Lower lobe of right lung (tissue), 2 donors: ENCODE measurements around the gene SPIRE1. TPM values are rescaled to one million over a fixed set of nuclear protein-coding genes. Genes with fewer than 3 reads are reported as not detected.
"Not testable (repeated sequence)": the region's sequence is repeated elsewhere in the genome, so short reads cannot be mapped to it uniquely, and the experiment has no call there.

Experiments used
- ATAC-seq, 2 donors: fragments of 200-7000 bp; cut with Tn5 transposase; one replicate each; pipeline ENCODE4 v1.9.1; 2020 to 2022; ENCODE audit warnings: mild to moderate bottlenecking in 2 of 2, moderate library complexity in 2 of 2
- DNase-seq: peaks from one replicate; pipeline ENCODE4 v3.0.0-alpha.2; 2020
- H3K27ac ChIP-seq: fragments of 200-600 bp; one replicate; pipeline ENCODE4 v1.8.0; 2022
- H3K27me3 ChIP-seq: fragments of 200-600 bp; one replicate; pipeline ENCODE4 v1.8.0; 2022; ENCODE audit warnings: low read depth
- H3K36me3 ChIP-seq: fragments of 200-600 bp; one replicate; pipeline ENCODE4 v1.8.0; 2022; ENCODE audit warnings: mild to moderate bottlenecking
- H3K4me1 ChIP-seq: fragments of 200-600 bp; one replicate; pipeline ENCODE4 v1.8.0; 2022
- H3K4me3 ChIP-seq: fragments of 200-600 bp; one replicate; pipeline ENCODE4 v1.8.0; 2022; ENCODE audit warnings: mild to moderate bottlenecking
- H3K9me3 ChIP-seq: fragments of 200-600 bp; one replicate; pipeline ENCODE4 v1.8.0; 2022
- intact Hi-C: fragments of 100-400 bp; cut with DNase I; formaldehyde crosslinking; loops from one replicate; pipeline ENCODE4 v1.11.0; 2022
- total RNA-seq: library from RNA; stranded (reverse); fragmentation: NEBNext Ultra II Directional; extraction: Animal tissue kit (Norgen Biotek cat#: 25700); gene quantifications from one replicate; pipeline ENCODE4 v1.2.1, GENCODE V29; 2021
- TF ChIP-seq, protein P1 (sequence below): fragments of 200-600 bp; IDR thresholded peaks from one replicate; pipeline ENCODE4 v1.8.0; 2022; ENCODE audit warnings: antibody characterized with exemption, mild to moderate bottlenecking
- donor health status: DM: no; HTN: yes; CAD: no; lungs with severe emphysema.

SPIRE1 gene
- total RNA-seq, 1 donor from 2014 or later = 42.1 TPM

DNA sequence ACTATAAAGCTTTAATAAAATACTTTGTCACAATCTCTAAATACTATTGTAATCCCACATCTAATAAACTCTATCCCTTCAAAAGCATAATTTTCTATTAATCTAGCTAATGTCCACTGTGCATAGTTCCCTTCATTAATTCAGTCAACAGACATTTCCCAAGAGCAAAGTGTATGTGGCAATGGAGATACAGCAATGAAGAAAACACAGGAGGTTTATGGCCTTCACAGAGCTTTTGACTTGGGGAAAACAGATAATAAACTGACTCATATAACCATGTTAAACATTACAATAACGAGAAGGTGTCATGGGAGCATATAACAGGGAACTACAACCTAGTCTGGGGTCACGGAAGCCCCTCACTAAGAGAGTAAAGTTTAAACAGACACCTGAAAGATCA, 86.3 kb downstream of the SPIRE1 start:
- Histone ChIP-seq H3K27me3 (no peaks in the 10 kb centered on the region), H3K4me1 (no peaks in the 10 kb centered on the region), H3K36me3 (no peaks in the 10 kb centered on the region), H3K27ac (no peak overlapping the region), H3K9me3 (no peaks in the 10 kb centered on the region), H3K4me3 (no peak overlapping the region)
- intact Hi-C loops = no loop called here
- ATAC-seq (no peak), DNase-seq (no peak)
- TF ChIP-seq, protein P1, sequence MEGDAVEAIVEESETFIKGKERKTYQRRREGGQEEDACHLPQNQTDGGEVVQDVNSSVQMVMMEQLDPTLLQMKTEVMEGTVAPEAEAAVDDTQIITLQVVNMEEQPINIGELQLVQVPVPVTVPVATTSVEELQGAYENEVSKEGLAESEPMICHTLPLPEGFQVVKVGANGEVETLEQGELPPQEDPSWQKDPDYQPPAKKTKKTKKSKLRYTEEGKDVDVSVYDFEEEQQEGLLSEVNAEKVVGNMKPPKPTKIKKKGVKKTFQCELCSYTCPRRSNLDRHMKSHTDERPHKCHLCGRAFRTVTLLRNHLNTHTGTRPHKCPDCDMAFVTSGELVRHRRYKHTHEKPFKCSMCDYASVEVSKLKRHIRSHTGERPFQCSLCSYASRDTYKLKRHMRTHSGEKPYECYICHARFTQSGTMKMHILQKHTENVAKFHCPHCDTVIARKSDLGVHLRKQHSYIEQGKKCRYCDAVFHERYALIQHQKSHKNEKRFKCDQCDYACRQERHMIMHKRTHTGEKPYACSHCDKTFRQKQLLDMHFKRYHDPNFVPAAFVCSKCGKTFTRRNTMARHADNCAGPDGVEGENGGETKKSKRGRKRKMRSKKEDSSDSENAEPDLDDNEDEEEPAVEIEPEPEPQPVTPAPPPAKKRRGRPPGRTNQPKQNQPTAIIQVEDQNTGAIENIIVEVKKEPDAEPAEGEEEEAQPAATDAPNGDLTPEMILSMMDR = no peak

DNA sequence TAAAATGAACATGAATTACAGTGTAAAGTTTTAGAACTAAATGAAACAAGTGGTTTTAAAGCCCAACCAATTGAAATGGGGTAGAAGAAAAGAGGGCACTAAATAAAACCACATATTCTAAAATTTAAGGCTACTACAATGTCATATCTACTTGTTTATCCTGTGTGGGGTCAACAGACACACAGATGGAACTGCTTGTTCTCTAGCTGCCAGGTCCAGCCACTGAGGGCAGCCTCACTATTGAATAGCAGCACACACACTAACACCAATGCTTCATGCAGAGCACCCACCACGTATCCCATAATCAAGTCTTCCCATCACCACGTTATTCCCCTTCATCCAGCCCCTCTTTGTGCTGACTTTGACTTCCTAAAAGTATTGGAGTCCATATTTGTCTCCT, 88.1 kb downstream of the SPIRE1 start:
- no peaks in the 10 kb centered on the region for H3K27me3 ChIP-seq
- no peaks in the 10 kb centered on the region for H3K4me1 ChIP-seq
- ATAC-seq (no peak), DNase-seq (no peak)
- H3K36me3 ChIP-seq = no peaks in the 10 kb centered on the region
- TF ChIP-seq, protein P1 = no peak
- no peak overlapping the region for H3K27ac ChIP-seq
- intact Hi-C loops = no loop called here
- H3K4me3 ChIP-seq = no peak overlapping the region
- no peaks in the 10 kb centered on the region for H3K9me3 ChIP-seq

- H3K27ac ChIP-seq = no peak overlapping the region
- intact Hi-C loops = no loop called here
- TF ChIP-seq, protein P1 = no peak
- ATAC-seq = no peak
- no peaks in the 10 kb centered on the region for H3K9me3 ChIP-seq
- H3K27me3 ChIP-seq = no peaks in the 10 kb centered on the region
- H3K4me3 ChIP-seq = no peak overlapping the region
- no peak for DNase-seq
- no peaks in the 10 kb centered on the region for H3K4me1 ChIP-seq
- no peaks in the 10 kb centered on the region for H3K36me3 ChIP-seq
Observed at GRCh38 chr18:12567849-12568248, 90.1 kb downstream of the SPIRE1 start.

DNA sequence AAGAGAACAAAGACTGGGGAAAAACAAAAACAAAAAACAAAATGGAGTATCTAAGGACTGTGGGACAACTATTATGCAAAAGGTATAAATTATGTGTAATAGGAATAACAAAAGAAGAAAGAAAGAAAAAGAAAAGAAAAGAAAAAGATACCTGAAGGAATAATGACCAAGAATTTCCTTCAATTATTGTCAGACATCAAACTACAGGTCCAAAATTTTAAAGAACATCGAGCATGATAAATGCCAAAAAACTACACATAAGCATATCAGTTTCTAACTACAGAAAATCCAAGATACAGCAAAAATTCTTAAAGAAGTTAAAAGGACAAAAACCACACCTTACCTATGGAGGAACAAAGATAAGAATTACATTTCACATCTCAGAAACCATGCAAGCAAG, 93.0 kb downstream of the SPIRE1 start:
- Histone ChIP-seq H3K4me3 (no peak overlapping the region), H3K27me3 (no peaks in the 10 kb centered on the region), H3K9me3 (no peaks in the 10 kb centered on the region), H3K36me3 (no peaks in the 10 kb centered on the region), H3K4me1 (no peaks in the 10 kb centered on the region), H3K27ac (no peak overlapping the region)
- TF ChIP-seq, protein P1 = no peak
- intact Hi-C loops = no loop called here
- ATAC-seq (no peak), DNase-seq (no peak)

- no peaks in the 10 kb centered on the region for H3K36me3 ChIP-seq
- no peak overlapping the region for H3K27ac ChIP-seq
- intact Hi-C loops = no loop called here
- TF ChIP-seq, protein P1 = no peak
- no peaks in the 10 kb centered on the region for H3K9me3 ChIP-seq
- H3K27me3 ChIP-seq = no peaks in the 10 kb centered on the region
- no peak overlapping the region for H3K4me3 ChIP-seq
- no peak for ATAC-seq
- no peaks in the 10 kb centered on the region for H3K4me1 ChIP-seq
- DNase-seq = no peak
Observed at GRCh38 chr18:12564378-12564777, 93.5 kb downstream of the SPIRE1 start.

DNA sequence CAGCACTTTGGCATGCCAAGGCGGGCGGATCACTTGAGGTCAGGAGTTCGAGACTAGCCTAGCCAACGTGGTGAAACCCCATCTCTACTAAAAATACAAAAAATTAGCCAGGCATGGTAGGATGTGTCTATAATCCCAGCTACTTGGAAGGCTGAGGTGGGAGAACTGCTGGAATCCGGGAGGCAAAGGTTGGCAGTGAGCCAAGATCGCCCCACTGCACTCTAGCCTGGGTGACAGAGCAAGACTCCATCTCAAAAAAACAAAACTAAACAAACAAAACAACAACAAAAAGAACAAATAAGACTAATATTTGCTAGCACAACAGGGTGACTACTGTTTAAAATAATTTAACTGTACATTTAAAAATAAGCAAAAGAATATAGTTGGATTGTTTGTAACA, 97.3 kb downstream of the SPIRE1 start:
- H3K9me3 ChIP-seq, H3K4me3 ChIP-seq, H3K4me1 ChIP-seq, H3K27ac ChIP-seq, H3K27me3 ChIP-seq, DNase-seq, H3K36me3 ChIP-seq, intact Hi-C loops, ATAC-seq: not testable (repeated sequence)
